Progenitor cell of endocrine pancreas (in vitro differentiated cells): ENCODE results near the gene CYP27A1. TPM values are rescaled to one million over a fixed set of nuclear protein-coding genes. Genes with fewer than 3 reads are reported as not detected.

Experiments
- DNase-seq: peaks from one replicate; pipeline ENCODE4 v3.0.0; 2021; ENCODE audit warnings: low spot score; ENCODE audit not compliant: unreplicated experiment
- H3K27ac Mint-ChIP-seq: 2 replicates; pipeline ENCODE4 v1.8.0; 2021; ENCODE audit warnings: mild to moderate bottlenecking, moderate library complexity, mixed read lengths
- H3K27me3 Mint-ChIP-seq: 2 replicates; pipeline ENCODE4 v1.8.0; 2021; ENCODE audit warnings: mixed read lengths
- H3K36me3 Mint-ChIP-seq: 2 replicates; pipeline ENCODE4 v1.8.0; 2022; ENCODE audit warnings: mixed read lengths; ENCODE audit not compliant: insufficient read depth
- H3K4me1 Mint-ChIP-seq: 2 replicates; pipeline ENCODE4 v1.8.0; 2021; ENCODE audit warnings: low read depth, mixed read lengths
- H3K4me3 Mint-ChIP-seq: 2 replicates; pipeline ENCODE4 v1.8.0; 2021; ENCODE audit warnings: low read depth, mild to moderate bottlenecking, moderate library complexity, mixed read lengths
- H3K9me3 Mint-ChIP-seq: 2 replicates; pipeline ENCODE4 v1.8.0; 2021; ENCODE audit warnings: low read depth, mixed read lengths
- CTCF ChIP-seq: fragments of 200-600 bp; sonication (generic); IDR thresholded peaks from one replicate; pipeline ENCODE4 v1.5.0; 2021; ENCODE audit warnings: antibody characterized with exemption, mild to moderate bottlenecking; ENCODE audit not compliant: unreplicated experiment
- total RNA-seq: library from RNA; stranded (reverse); gene quantifications from 2 replicates; pipeline ENCODE4 v1.2.1, GENCODE V29; 2021

CYP27A1 gene
- total RNA-seq, 1 donor from 2014 or later, result 16.4 TPM

- TF ChIP-seq CTCF, result no peak
- Mint-ChIP-seq H3K4me1 (no peaks in the 10 kb centered on the region), H3K27ac (no peak overlapping the region), H3K4me3 (no peak overlapping the region), H3K36me3 (peaks cover 5% of the 10 kb centered on the region), H3K27me3 (peaks cover 42% of the 10 kb centered on the region), H3K9me3 (no peaks in the 10 kb centered on the region)
- DNase-seq, result no peak
Observed at GRCh38 chr2:218850796-218851195, 68.8 kb downstream of the CYP27A1 start.

DNA sequence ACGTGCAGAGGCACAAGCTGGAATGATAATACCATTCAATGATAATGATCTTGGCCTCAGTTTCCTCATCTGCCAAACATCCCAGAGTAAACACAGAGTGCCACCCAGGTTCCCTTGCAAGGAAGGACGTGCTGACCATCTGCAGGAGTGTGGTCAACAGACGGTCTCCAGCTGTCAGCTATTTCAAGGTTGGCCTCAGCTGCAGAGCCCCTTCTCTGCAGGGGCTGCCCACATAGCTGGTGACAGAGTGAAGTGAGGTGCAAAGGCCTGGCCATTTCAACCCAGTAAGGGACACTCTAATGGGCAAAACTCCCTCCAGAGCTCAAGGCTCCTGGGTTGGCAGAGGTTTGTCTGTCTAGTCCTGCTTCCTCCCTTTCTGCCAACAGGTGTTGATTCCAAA is 69.3 kb downstream of the CYP27A1 start:
- no peak for DNase-seq
- H3K9me3 Mint-ChIP-seq, result no peaks in the 10 kb centered on the region
- no peaks in the 10 kb centered on the region for H3K4me1 Mint-ChIP-seq
- no peak overlapping the region for H3K4me3 Mint-ChIP-seq
- peaks cover 5% of the 10 kb centered on the region for H3K36me3 Mint-ChIP-seq
- no peak overlapping the region for H3K27ac Mint-ChIP-seq
- peaks cover 47% of the 10 kb centered on the region for H3K27me3 Mint-ChIP-seq
- TF ChIP-seq CTCF, result no peak

GRCh38 chr2:218852911-218853667 is 71.1 kb downstream of the CYP27A1 start:
- TF ChIP-seq CTCF, result peak; percentile 82
- H3K9me3 Mint-ChIP-seq, result no peaks in the 10 kb centered on the region
- no peak overlapping the region for H3K4me3 Mint-ChIP-seq
- DNase-seq, result no peak
- H3K36me3 Mint-ChIP-seq, result no peaks in the 10 kb centered on the region
- H3K27me3 Mint-ChIP-seq, result peaks cover 65% of the 10 kb centered on the region
- no peaks in the 10 kb centered on the region for H3K4me1 Mint-ChIP-seq
- H3K27ac Mint-ChIP-seq, result no peak overlapping the region

DNA sequence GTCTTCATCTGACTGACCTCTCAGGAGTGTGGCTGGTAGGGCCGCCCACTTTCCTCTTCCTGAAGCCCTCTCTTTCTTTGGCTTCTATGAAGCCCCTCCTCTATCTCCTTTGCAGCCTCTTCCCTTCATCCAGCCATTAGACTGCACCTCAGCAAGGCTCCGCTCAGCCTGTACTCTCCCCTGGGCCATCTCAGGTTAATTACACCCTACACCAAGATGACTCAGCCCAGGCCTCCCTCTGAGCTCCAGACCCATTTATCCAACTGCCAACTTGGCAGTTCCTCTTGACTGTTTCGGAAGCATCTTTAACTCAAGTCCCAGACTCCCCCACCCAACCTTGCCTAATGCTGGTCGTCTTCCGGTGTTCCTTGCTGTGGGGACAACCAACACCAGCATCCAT is 71.8 kb downstream of the CYP27A1 start:
- Mint-ChIP-seq H3K4me1 (no peaks in the 10 kb centered on the region), H3K4me3 (no peak overlapping the region), H3K36me3 (no peaks in the 10 kb centered on the region), H3K27me3 (peaks cover 72% of the 10 kb centered on the region), H3K27ac (no peak overlapping the region), H3K9me3 (no peaks in the 10 kb centered on the region)
- DNase-seq, result no peak
- no peak for TF ChIP-seq CTCF

- H3K36me3 Mint-ChIP-seq, result no peaks in the 10 kb centered on the region
- H3K4me1 Mint-ChIP-seq, result peaks cover 3% of the 10 kb centered on the region
- no peak for TF ChIP-seq CTCF
- no peaks in the 10 kb centered on the region for H3K9me3 Mint-ChIP-seq
- no peak overlapping the region for H3K4me3 Mint-ChIP-seq
- DNase-seq, result no peak
- no peak overlapping the region for H3K27ac Mint-ChIP-seq
- H3K27me3 Mint-ChIP-seq, result peaks cover 74% of the 10 kb centered on the region
Observed at GRCh38 chr2:218854860-218855259, 72.9 kb downstream of the CYP27A1 start.
